HepG2 (cell line): ENCODE results near the gene TSGA10IP. TPM values are rescaled to one million over a fixed set of nuclear protein-coding genes. Genes with fewer than 3 reads are reported as not detected.

ENCODE experiments used
- AGO2 ChIP-seq: fragments of 200-400 bp; formaldehyde crosslinking; optimal IDR thresholded peaks from 2 replicates; pipeline ENCODE3; 2017; ENCODE audit warnings: mild to moderate bottlenecking, low read depth, low read length, moderate library complexity
- ARNT ChIP-seq: fragments of 450-650 bp; IDR thresholded peaks from 2 replicates; pipeline ENCODE4 v1.6.1; 2017
- ARNTL ChIP-seq: sonication (generic); formaldehyde crosslinking; IDR thresholded peaks from 2 replicates; pipeline ENCODE4 v1.4.0; 2020; ENCODE audit warnings: mild to moderate bottlenecking, missing genetic modification reagents
- CCDC6 ChIP-seq: sonication (generic); formaldehyde crosslinking; IDR thresholded peaks from 2 replicates; pipeline ENCODE4 v1.8.1; 2022; ENCODE audit warnings: mild to moderate bottlenecking, missing genetic modification reagents, moderate library complexity
- EP300 ChIP-seq, 3 experiments: sonication (generic) in 1 of 3; formaldehyde crosslinking in 1 of 3; IDR thresholded peaks; 2 replicates each; pipeline versions ENCODE4 v1.5.1 to v1.6.1; 2011 to 2020; ENCODE audit warnings: low read depth in 2 of 3, low read length in 2 of 3, borderline replicate concordance in 1 of 3, improper control_type of control experiment in 1 of 3, mild to moderate bottlenecking in 1 of 3, missing genetic modification reagents in 1 of 3, moderate library complexity in 1 of 3
- HNF4G ChIP-seq, 2 experiments: sonication (generic) in 1 of 2; formaldehyde crosslinking in 1 of 2; IDR thresholded peaks; 2 replicates each; pipeline versions ENCODE4 v1.4.0 to v1.6.1; 2011 to 2020; ENCODE audit warnings: borderline replicate concordance in 2 of 2, low read depth in 2 of 2, mild to moderate bottlenecking in 2 of 2, low read length in 1 of 2, missing genetic modification reagents in 1 of 2, moderate library complexity in 1 of 2
- HNRNPLL ChIP-seq: fragments of 200-400 bp; formaldehyde crosslinking; IDR thresholded peaks from 2 replicates; pipeline ENCODE4 v1.6.1; 2017; ENCODE audit warnings: mild to moderate bottlenecking, low read depth, low read length; ENCODE audit not compliant: poor library complexity, severe bottlenecking
- HOMEZ ChIP-seq: IDR thresholded peaks from 2 replicates; pipeline ENCODE4 v1.6.1; 2016; ENCODE audit warnings: low read depth
- HOXA3 ChIP-seq: sonication (generic); formaldehyde crosslinking; IDR thresholded peaks from 2 replicates; pipeline ENCODE4 v1.5.0; 2020; ENCODE audit warnings: missing genetic modification reagents
- ISL2 ChIP-seq: sonication (generic); formaldehyde crosslinking; IDR thresholded peaks from 2 replicates; pipeline ENCODE4 v1.5.0; 2020; ENCODE audit warnings: missing genetic modification reagents
- JARID2 ChIP-seq: sonication (generic); formaldehyde crosslinking; IDR thresholded peaks from 2 replicates; pipeline ENCODE4 v1.8.1; 2023; ENCODE audit warnings: missing genetic modification reagents, inconsistent platforms; ENCODE audit not compliant: insufficient replicate concordance
- MAFG ChIP-seq: sonication (generic); formaldehyde crosslinking; IDR thresholded peaks from 2 replicates; pipeline ENCODE4 v1.5.1; 2020; ENCODE audit warnings: mild to moderate bottlenecking, missing genetic modification reagents
- MYNN ChIP-seq: sonication (generic); formaldehyde crosslinking; IDR thresholded peaks from 2 replicates; pipeline ENCODE4 v1.4.0; 2020; ENCODE audit warnings: mild to moderate bottlenecking, low read depth, missing genetic modification reagents
- NFATC3 ChIP-seq: sonication (generic); formaldehyde crosslinking; IDR thresholded peaks from 2 replicates; pipeline ENCODE4 v1.5.1; 2020; ENCODE audit warnings: mild to moderate bottlenecking, missing genetic modification reagents
- NFYB ChIP-seq: sonication (generic); formaldehyde crosslinking; IDR thresholded peaks from 2 replicates; pipeline ENCODE4 v1.4.0; 2020; ENCODE audit warnings: missing genetic modification reagents
- PCBP1 ChIP-seq: fragments of 200-400 bp; formaldehyde crosslinking; IDR thresholded peaks from 2 replicates; pipeline ENCODE4 v1.6.1; 2017; ENCODE audit warnings: mild to moderate bottlenecking, low read depth, low read length, borderline replicate concordance
- PCBP2 ChIP-seq: fragments of 200-400 bp; formaldehyde crosslinking; optimal IDR thresholded peaks from 2 replicates; pipeline ENCODE3; 2018; ENCODE audit warnings: low read length, low read depth; ENCODE audit not compliant: poor library complexity, severe bottlenecking
- PPARG ChIP-seq: conservative IDR thresholded peaks from 2 replicates; pipeline ENCODE4 v1.6.1; 2016; ENCODE audit warnings: missing biosample characterization, missing genetic modification reagents
- SKI ChIP-seq: fragments of 450-650 bp; IDR thresholded peaks from one replicate; pipeline ENCODE4 v1.6.1; 2018; ENCODE audit warnings: mild to moderate bottlenecking; ENCODE audit not compliant: partially characterized antibody
- SMAD3 ChIP-seq: sonication (generic); formaldehyde crosslinking; IDR thresholded peaks from 2 replicates; pipeline ENCODE4 v1.4.0; 2020; ENCODE audit warnings: missing genetic modification reagents
- TBX3 ChIP-seq: fragments of 450-650 bp; IDR thresholded peaks from 2 replicates; pipeline ENCODE4 v1.6.1; 2017; ENCODE audit warnings: antibody characterized with exemption, mild to moderate bottlenecking, inconsistent platforms, borderline replicate concordance
- ZBTB34 ChIP-seq: sonication (generic); formaldehyde crosslinking; IDR thresholded peaks from 2 replicates; pipeline ENCODE4 v1.8.0; 2022; ENCODE audit warnings: mild to moderate bottlenecking, missing genetic modification reagents
- ZFY ChIP-seq: sonication (generic); formaldehyde crosslinking; IDR thresholded peaks from 2 replicates; pipeline ENCODE4 v1.4.0; 2020; ENCODE audit warnings: missing genetic modification reagents
- ZNF354B ChIP-seq: sonication (generic); formaldehyde crosslinking; IDR thresholded peaks from 2 replicates; pipeline ENCODE4 v1.8.0; 2022; ENCODE audit warnings: mild to moderate bottlenecking, missing genetic modification reagents
- ZNF414 ChIP-seq: sonication (generic); formaldehyde crosslinking; IDR thresholded peaks from 2 replicates; pipeline ENCODE4 v1.5.0; 2020; ENCODE audit warnings: missing genetic modification reagents
- ZNF550 ChIP-seq: sonication (generic); formaldehyde crosslinking; IDR thresholded peaks from 2 replicates; pipeline ENCODE4 v1.4.0; 2020; ENCODE audit warnings: mild to moderate bottlenecking, missing genetic modification reagents, borderline replicate concordance
- ZNF749 ChIP-seq: sonication (generic); formaldehyde crosslinking; IDR thresholded peaks from 2 replicates; pipeline ENCODE4 v1.8.0; 2022; ENCODE audit warnings: mild to moderate bottlenecking, missing genetic modification reagents, moderate library complexity, borderline replicate concordance
- polyA plus RNA-seq, 8 experiments: library from polyadenylated mRNA; depleted of rRNA in 3 of 8; stranded (reverse) in 7 of 8; unstranded in 1 of 8; fragments of >200 nt; fragmentation: Illumina TruSeq in 4 of 8; extraction: Trizol in 4 of 8; gene quantifications; 2 replicates each; pipeline versions ENCODE4 v1.2.1 to v1.2.3, GENCODE V29; 2011 to 2016; ENCODE audit warnings: low read depth in 4 of 8, missing spikeins in 1 of 8, mixed read lengths in 1 of 8; ENCODE audit not compliant: insufficient read depth in 1 of 8
- total RNA-seq, 5 experiments: library from RNA; depleted of rRNA; stranded (reverse); fragments of >200 nt; fragmentation: Illumina TruSeq; extraction: Trizol; gene quantifications; 2 replicates each; pipeline ENCODE4 v1.2.3, GENCODE V29; 2016; ENCODE audit warnings: low read depth in 1 of 5

Gene TSGA10IP
- total and polyA plus RNA-seq, 2 of the 13 experiments (the other 11 are each of a cell fraction or from before 2014, with no cell fraction given) = not detected

GRCh38 chr11:65919141-65919572, 26.1 kb upstream of the TSGA10IP start, which contains the start of gene DRAP1 (continued):
- TF ChIP-seq ISL2 (CRISPR knock-in tag) (peak; percentile 75), EP300 (IDR thresholded peaks at IDR 0.05; ENCODE audit: low read depth in 2 of 2, low read length in 2 of 2) (peak in 1 of 2 experiments; percentile 36; a peak in 1 of 4 replicates), EP300 (CRISPR knock-in tag; IDR thresholded peaks at IDR 0.05; ENCODE audit: borderline replicate concordance) (peak; percentile 50; the same call in 1 of the 2 replicates), ARNT (no peak), AGO2 (no peak), JARID2 (CRISPR knock-in tag) (peak; percentile 21), PPARG (CRISPR knock-in tag) (peak; percentile 45; the same call in 1 of the 2 replicates), MAFG (CRISPR knock-in tag) (0 out of 2 replicates have a peak, but pooled peaks have one; percentile 42), ARNTL (CRISPR knock-in tag) (no peak), ZNF354B (no peak), PCBP2 (no peak), NFYB (CRISPR knock-in tag) (peak; percentile 14; the same call in 1 of the 2 replicates), HNRNPLL (peak; percentile 35), HNF4G (IDR thresholded peaks at IDR 0.05; ENCODE audit: borderline replicate concordance, low read depth, low read length) (peak; percentile 73; the same call in 1 of the 2 replicates), HNF4G (CRISPR knock-in tag; IDR thresholded peaks at IDR 0.05; ENCODE audit: borderline replicate concordance, low read depth) (peak; percentile 54; the same call in 1 of the 2 replicates), ZNF749 (CRISPR knock-in tag) (peak; percentile 81; the same call in 1 of the 2 replicates), SKI (peak; percentile 94), ZNF550 (CRISPR knock-in tag) (0 out of 2 replicates have a peak, but pooled peaks have one; percentile 71), ZNF414 (CRISPR knock-in tag) (no peak), HOMEZ (CRISPR knock-in tag) (peak; percentile 63; the same call in 1 of the 2 replicates), ZFY (CRISPR knock-in tag) (peak; percentile 72), CCDC6 (CRISPR knock-in tag) (no peak; the same call in 1 of the 2 replicates), HOXA3 (CRISPR knock-in tag) (peak; percentile 83; the same call in 1 of the 2 replicates), SMAD3 (CRISPR knock-in tag) (peak; percentile 90), NFATC3 (CRISPR knock-in tag) (no peak), PCBP1 (0 out of 2 replicates have a peak, but pooled peaks have one; percentile 68), ZBTB34 (CRISPR knock-in tag) (no peak), TBX3 (no peak), MYNN (CRISPR knock-in tag) (no peak)
